HL-60 (cell line): ENCODE results near the gene TNXB.

Experiments used
- CTCF ChIP-seq: IDR thresholded peaks from one replicate; pipeline ENCODE4 v1.5.1; 2011; ENCODE audit warnings: low read length, control low read depth, inconsistent platforms; ENCODE audit not compliant: insufficient read depth
- GABPA ChIP-seq: IDR thresholded peaks from 2 replicates; pipeline ENCODE4 v1.6.1; 2012; ENCODE audit warnings: low read depth
- POLR2AphosphoS5 ChIP-seq: IDR thresholded peaks from 2 replicates; pipeline ENCODE4 v1.6.1; 2012; ENCODE audit warnings: low read depth
- REST ChIP-seq: IDR thresholded peaks from 2 replicates; pipeline ENCODE4 v1.6.1; 2012; ENCODE audit warnings: low read depth; ENCODE audit not compliant: insufficient replicate concordance
- SPI1 ChIP-seq: IDR thresholded peaks from 2 replicates; pipeline ENCODE4 v1.6.1; 2012; ENCODE audit warnings: low read depth, mild to moderate bottlenecking, borderline replicate concordance

- no peak for TF ChIP-seq REST
- no peak for TF ChIP-seq CTCF
- no peak for TF ChIP-seq SPI1
- TF ChIP-seq POLR2AphosphoS5 = no peak
- TF ChIP-seq GABPA = no peak
Measured at GRCh38 chr6:32087574-32088486, 21.3 kb downstream of the TNXB start.
